ENCODE results near the gene BCL7B.
"Not testable (repeated sequence)": the region's sequence is repeated elsewhere in the genome, so short reads cannot be mapped to it uniquely, and the experiment has no call there.

BCL7B gene

DNA sequence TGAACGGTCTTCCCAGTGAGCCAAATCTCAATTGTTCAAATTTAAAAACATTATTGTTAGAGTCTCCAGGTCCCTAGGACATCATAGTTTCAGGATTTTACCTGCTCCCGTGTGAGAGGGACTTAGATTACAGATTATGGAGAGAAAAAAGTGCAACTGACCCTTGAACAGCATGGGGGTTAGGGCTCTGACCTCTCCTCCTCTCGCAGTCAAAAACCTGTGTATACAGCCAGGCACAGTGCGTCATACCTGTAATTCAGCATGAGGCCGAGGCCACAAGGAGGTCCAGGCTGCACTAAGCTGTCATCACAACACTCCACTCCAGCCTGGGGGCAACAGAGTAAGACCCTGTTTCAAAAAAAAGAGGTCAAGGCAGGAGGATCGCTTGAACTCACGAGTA is 60.9 kb downstream of the BCL7B start:
- whole genome bisulfite sequencing (ENCODE audit: insufficient coverage, insufficient read length), result no CpG with 5 or more reads among the region's 7 CpGs
- H3K4me1 ChIP-seq (ENCODE audit: control insufficient read depth, insufficient read depth, low read length), result no peaks in the 10 kb centered on the region

DNA sequence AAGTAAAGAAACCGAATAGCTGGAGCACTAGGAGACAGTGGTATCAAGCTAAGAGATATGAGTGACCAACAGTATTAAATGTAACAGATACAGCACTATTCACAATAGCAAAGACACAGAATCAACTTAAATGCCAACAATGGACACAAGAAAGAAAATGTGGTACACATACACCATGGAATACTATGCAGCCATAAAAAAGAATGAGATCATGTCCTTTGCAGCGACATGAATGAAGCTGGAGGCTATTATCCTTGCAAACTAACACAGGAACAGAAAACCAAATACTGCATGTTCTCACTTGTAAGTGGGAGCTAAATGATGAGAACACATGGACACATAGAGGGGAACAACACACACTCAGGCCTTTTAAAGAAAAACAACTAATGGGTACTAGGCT is 62.0 kb downstream of the BCL7B start:
- not testable (repeated sequence) for H3K9me3 ChIP-seq (ENCODE audit: control insufficient read depth, insufficient read depth, low read length); DNase-seq (ENCODE audit: low read depth, low spot score)
- peaks cover 31% of the 10 kb centered on the region; the same call in 1 of the 2 replicates for H3K36me3 ChIP-seq (ENCODE audit: control insufficient read depth, insufficient read depth, low read length)

More for the DNA sequence above, 60.9 kb downstream of the BCL7B start:
- no peak for DNase-seq (ENCODE audit: low read depth, low spot score)
- no peaks in the 10 kb centered on the region for H3K27me3 ChIP-seq (ENCODE audit: control insufficient read depth, insufficient read depth, low read length)
- no peak overlapping the region for H3K27ac ChIP-seq (ENCODE audit: low read length)
- no peaks in the 10 kb centered on the region for H3K9me3 ChIP-seq (ENCODE audit: control insufficient read depth, insufficient read depth, low read length)
- no peak overlapping the region for H3K4me3 ChIP-seq (ENCODE audit: low read length)
- H3K36me3 ChIP-seq (ENCODE audit: control insufficient read depth, insufficient read depth, low read length), result peaks cover 34% of the 10 kb centered on the region; the same call in 1 of the 2 replicates

DNA sequence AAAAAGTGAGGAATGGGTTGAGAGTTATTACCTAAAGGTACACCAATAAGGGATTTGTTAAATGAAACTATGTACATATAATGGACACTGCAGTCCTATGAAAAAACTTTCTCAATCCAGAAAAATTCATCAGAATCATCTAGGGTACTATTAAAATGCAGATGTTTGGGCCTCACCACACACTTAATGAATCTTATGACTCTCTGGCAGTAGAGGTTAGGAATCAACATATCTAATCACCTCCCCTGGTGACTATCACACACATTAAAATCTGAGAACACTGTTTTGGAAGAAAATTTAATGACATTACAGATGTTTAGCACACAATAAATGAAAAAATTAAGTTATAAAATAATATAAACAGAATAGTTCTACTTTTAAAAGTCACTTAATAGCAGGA is 67.5 kb downstream of the BCL7B start:
- Histone ChIP-seq H3K4me1 (ENCODE audit: control insufficient read depth, insufficient read depth, low read length) (no peaks in the 10 kb centered on the region), H3K36me3 (ENCODE audit: control insufficient read depth, insufficient read depth, low read length) (peaks cover 14% of the 10 kb centered on the region; the same call in 1 of the 2 replicates), H3K4me3 (ENCODE audit: low read length) (no peak overlapping the region), H3K27ac (ENCODE audit: low read length) (no peak overlapping the region), H3K9me3 (ENCODE audit: control insufficient read depth, insufficient read depth, low read length) (no peaks in the 10 kb centered on the region), H3K27me3 (ENCODE audit: control insufficient read depth, insufficient read depth, low read length) (no peaks in the 10 kb centered on the region)
- no peak for DNase-seq (ENCODE audit: low read depth, low spot score)

More for the DNA sequence above, 62.0 kb downstream of the BCL7B start:
- not testable (repeated sequence) for H3K4me3 ChIP-seq (ENCODE audit: low read length); H3K4me1 ChIP-seq (ENCODE audit: control insufficient read depth, insufficient read depth, low read length); H3K27ac ChIP-seq (ENCODE audit: low read length); H3K27me3 ChIP-seq (ENCODE audit: control insufficient read depth, insufficient read depth, low read length)
- no CpG with 5 or more reads among the region's 2 CpGs for WGBS (ENCODE audit: insufficient coverage, insufficient read length)

DNA sequence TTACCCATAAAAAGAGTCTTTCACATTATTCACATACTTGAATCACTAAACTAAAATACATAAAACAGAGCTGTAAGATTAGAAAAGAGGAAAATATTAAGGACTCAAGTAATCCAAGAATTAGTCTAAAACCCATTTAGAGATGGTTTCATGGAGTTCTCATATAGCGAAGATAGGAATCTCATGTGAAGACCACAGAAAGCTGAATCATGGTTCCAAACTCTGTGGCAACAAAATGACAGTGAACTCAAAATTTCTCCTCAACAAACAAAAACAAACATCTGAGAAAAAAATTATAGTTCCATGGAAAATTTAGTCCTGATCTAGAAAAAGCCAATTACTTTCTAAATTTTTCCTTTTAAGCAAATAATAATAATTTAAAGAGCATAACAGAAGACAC is 70.0 kb downstream of the BCL7B start:
- no peak for DNase-seq (ENCODE audit: low read depth, low spot score)
- H3K4me1 ChIP-seq (ENCODE audit: control insufficient read depth, insufficient read depth, low read length), result no peaks in the 10 kb centered on the region
- H3K27me3 ChIP-seq (ENCODE audit: control insufficient read depth, insufficient read depth, low read length), result no peaks in the 10 kb centered on the region
- H3K27ac ChIP-seq (ENCODE audit: low read length), result no peak overlapping the region
- no peak overlapping the region for H3K4me3 ChIP-seq (ENCODE audit: low read length)
- no CpG with 5 or more reads among the region's 1 CpG for WGBS (ENCODE audit: insufficient coverage, insufficient read length)
- H3K36me3 ChIP-seq (ENCODE audit: control insufficient read depth, insufficient read depth, low read length), result peaks cover 6% of the 10 kb centered on the region; the same call in 1 of the 2 replicates
- H3K9me3 ChIP-seq (ENCODE audit: control insufficient read depth, insufficient read depth, low read length), result no peaks in the 10 kb centered on the region
